OCI-LY3 (cell line): ENCODE measurements around the gene ECM2.
A peak's percentile ranks its signal among the peaks of the same experiment; 100 is the strongest.

Source experiments
- H2AFZ ChIP-seq: fragments of 200-600, 300-600 bp; shearing (Covaris generic); 2 replicates; pipeline ENCODE4 v1.6.0; 2014; ENCODE audit warnings: antibody characterized with exemption, low read depth, low read length
- H3K27ac ChIP-seq: fragments of 200-600, 300-600 bp; sonication (generic); 2 replicates; pipeline ENCODE4 v1.5.1; 2014; ENCODE audit warnings: mild to moderate bottlenecking, low read length, moderate library complexity, mixed read lengths
- H3K27me3 ChIP-seq: fragments of 200-600, 300-600 bp; sonication (generic); 2 replicates; pipeline ENCODE4 v1.6.1; 2014; ENCODE audit warnings: low read depth, low read length, mixed read lengths
- H3K36me3 ChIP-seq: fragments of 200-600, 300-600 bp; sonication (generic); replicated peaks from 2 replicates; pipeline ENCODE3; 2014; ENCODE audit warnings: low read depth, low read length, mixed read lengths
- H3K4me1 ChIP-seq: fragments of 300-600, 200-600 bp; sonication (generic); 2 replicates; pipeline ENCODE4 v1.6.1; 2014; ENCODE audit warnings: low read length, mixed read lengths
- H3K4me2 ChIP-seq: fragments of 200-600, 300-600 bp; sonication (generic); 2 replicates; pipeline ENCODE4 v1.6.1; 2014; ENCODE audit warnings: low read length, mixed read lengths
- H3K4me3 ChIP-seq: fragments of 300-600, 200-600 bp; sonication (generic); 2 replicates; pipeline ENCODE4 v1.5.1; 2014; ENCODE audit warnings: antibody characterized with exemption, mild to moderate bottlenecking, low read length, moderate library complexity
- H3K79me2 ChIP-seq: fragments of 300-600, 200-600 bp; shearing (Covaris generic); 2 replicates; pipeline ENCODE4 v1.6.1; 2014; ENCODE audit warnings: mild to moderate bottlenecking, low read length, mixed read lengths
- H3K9ac ChIP-seq: fragments of 300-600, 200-600 bp; shearing (Covaris generic); 2 replicates; pipeline ENCODE4 v1.6.0; 2014; ENCODE audit warnings: mild to moderate bottlenecking, low read length, moderate library complexity
- H3K9me3 ChIP-seq: fragments of 200-600, 300-600 bp; shearing (Covaris generic); 2 replicates; pipeline ENCODE4 v1.6.1; 2014; ENCODE audit warnings: low read length, mixed read lengths; ENCODE audit not compliant: insufficient read depth
- H4K20me1 ChIP-seq: fragments of 200-600, 300-600 bp; sonication (generic); 2 replicates; pipeline ENCODE4 v1.6.1; 2016; ENCODE audit warnings: low read length, mixed read lengths; ENCODE audit not compliant: insufficient read depth
- CTCF ChIP-seq: fragments of 200-600, 300-600 bp; sonication (generic); IDR thresholded peaks from 2 replicates; pipeline ENCODE4 v1.5.1; 2014; ENCODE audit warnings: antibody characterized with exemption, low read length, low read depth
- EZH2phosphoT487 ChIP-seq: fragments of 200-600 bp; shearing (Covaris generic); IDR thresholded peaks from 2 replicates; pipeline ENCODE4 v1.6.1; 2018; ENCODE audit warnings: antibody characterized with exemption, mixed run types, low read depth

ECM2 gene

DNA sequence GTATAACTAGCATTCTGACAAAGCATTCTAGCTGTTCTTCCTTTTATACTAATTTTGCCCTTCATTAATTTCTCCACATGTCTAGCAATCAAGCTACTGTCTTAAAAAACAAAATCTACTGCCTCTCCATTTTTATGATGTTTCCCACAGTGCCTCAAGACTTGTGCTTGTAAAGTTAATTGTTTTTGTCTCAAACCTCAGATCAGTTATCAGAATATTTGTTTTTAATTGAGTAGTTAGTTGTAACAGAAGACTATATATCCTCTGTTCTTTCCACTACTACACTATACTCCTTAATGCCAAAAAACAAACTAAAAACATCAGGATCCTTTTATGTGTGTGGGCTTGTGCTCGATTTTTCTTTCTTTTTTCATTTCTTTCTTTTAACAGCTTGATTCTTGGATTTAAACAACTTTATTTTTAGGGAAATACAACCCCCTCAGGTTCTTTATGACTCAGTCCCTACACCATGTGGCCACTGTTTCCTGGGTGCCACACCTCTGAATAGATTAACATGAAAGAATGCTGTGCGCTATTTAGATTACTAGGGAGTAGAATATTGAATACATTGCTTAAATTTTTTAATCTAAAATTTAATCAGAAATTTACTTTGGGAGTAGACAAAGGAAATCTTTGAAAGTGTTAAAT is 54.7 kb downstream of the ECM2 start:
- Histone ChIP-seq H3K36me3 (no peaks in the 10 kb centered on the region), H3K4me3 (peak overlapping the region; percentile 37), H3K9me3 (no peaks in the 10 kb centered on the region), H2AFZ (no peak overlapping the region), H3K4me2 (peak overlapping the region; percentile 53), H3K79me2 (no peaks in the 10 kb centered on the region), H3K9ac (no peak overlapping the region), H4K20me1 (no peaks in the 10 kb centered on the region), H3K27ac (peak overlapping the region; percentile 7; the same call in 1 of the 2 replicates), H3K27me3 (no peaks in the 10 kb centered on the region), H3K4me1 (peaks cover 19% of the 10 kb centered on the region)
- TF ChIP-seq EZH2phosphoT487 (no peak), CTCF (no peak)

DNA sequence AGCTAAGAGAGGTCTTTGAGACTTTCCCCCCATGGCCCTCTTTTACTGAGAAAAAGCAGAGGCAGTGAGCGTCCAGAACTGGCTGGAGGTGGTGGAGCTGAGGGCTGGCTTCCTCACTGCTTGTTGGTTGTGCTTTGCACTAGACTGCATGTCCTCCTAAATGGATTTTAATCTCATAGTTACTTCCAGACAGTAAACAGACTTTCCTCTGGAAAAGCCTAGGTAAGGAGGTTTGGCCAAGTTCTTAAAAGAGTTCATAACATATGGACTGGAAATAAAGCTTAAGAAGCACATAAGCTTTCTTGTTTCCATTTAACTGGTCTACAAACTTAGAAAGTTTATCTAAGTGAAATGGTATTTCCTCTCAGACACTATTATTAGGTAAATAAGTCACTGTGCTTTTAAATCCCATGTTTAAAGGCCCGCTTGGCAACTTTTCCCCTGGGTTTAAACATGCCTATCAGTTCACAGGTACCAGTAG is 55.5 kb downstream of the ECM2 start:
- H3K4me3 ChIP-seq = no peak overlapping the region
- no peak overlapping the region for H2AFZ ChIP-seq
- no peaks in the 10 kb centered on the region for H3K36me3 ChIP-seq
- H3K9ac ChIP-seq = no peak overlapping the region
- H3K9me3 ChIP-seq = no peaks in the 10 kb centered on the region
- no peaks in the 10 kb centered on the region for H3K79me2 ChIP-seq
- H3K27me3 ChIP-seq = no peaks in the 10 kb centered on the region
- TF ChIP-seq EZH2phosphoT487 = no peak
- TF ChIP-seq CTCF = no peak
- H3K27ac ChIP-seq = no peak overlapping the region
- H4K20me1 ChIP-seq = no peaks in the 10 kb centered on the region
- H3K4me1 ChIP-seq = peaks cover 19% of the 10 kb centered on the region
- H3K4me2 ChIP-seq = no peak overlapping the region

DNA sequence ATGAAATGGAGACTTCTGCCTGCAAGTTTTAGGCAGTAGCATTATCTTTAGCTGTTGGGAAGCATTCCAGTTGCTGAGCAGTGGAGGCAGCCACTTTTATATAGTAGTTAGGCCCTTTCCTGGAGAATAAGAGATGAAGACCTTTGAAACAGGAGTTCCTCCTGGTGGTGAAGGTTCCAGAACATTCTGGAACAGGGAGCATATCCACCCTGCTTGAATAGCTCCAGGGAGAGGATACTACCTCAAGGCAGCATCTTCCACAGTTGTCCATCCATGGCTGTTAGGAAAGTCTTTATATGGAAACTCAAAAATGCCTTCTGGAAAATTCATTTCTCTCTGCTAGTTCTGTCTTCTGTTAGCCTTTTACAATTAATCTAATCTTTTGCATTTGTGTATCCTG is 56.4 kb downstream of the ECM2 start:
- Histone ChIP-seq H3K9me3 (no peaks in the 10 kb centered on the region), H3K4me2 (no peak overlapping the region), H3K79me2 (no peaks in the 10 kb centered on the region), H3K4me1 (peaks cover 19% of the 10 kb centered on the region), H4K20me1 (no peaks in the 10 kb centered on the region), H3K27ac (no peak overlapping the region), H2AFZ (no peak overlapping the region), H3K9ac (no peak overlapping the region), H3K36me3 (no peaks in the 10 kb centered on the region), H3K27me3 (no peaks in the 10 kb centered on the region), H3K4me3 (no peak overlapping the region)
- TF ChIP-seq EZH2phosphoT487 = no peak
- no peak for TF ChIP-seq CTCF

DNA sequence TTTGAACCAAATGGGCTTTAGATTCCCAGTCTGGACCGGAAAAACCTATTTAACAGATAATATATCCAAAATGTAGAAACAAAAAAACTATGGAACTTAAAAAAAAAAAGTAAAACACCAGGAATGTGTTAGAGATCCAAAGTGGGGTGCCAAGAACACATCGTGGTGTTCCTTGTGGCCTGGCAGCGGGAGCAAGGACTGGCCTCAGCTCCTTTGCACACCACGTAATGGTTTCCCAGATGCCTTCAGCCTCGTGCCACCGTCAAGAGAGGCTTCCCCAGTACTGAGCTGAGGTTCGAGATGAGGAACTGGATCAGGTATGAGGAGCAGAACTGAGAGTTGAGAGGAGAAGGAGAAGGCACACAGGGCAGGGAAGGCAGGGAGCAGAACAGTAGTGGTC is 57.0 kb downstream of the ECM2 start:
- peaks cover 19% of the 10 kb centered on the region for H3K4me1 ChIP-seq
- TF ChIP-seq EZH2phosphoT487 = no peak
- TF ChIP-seq CTCF = no peak
- H3K36me3 ChIP-seq = no peaks in the 10 kb centered on the region
- no peak overlapping the region for H3K27ac ChIP-seq
- no peaks in the 10 kb centered on the region for H3K9me3 ChIP-seq
- no peak overlapping the region for H3K4me3 ChIP-seq
- H3K79me2 ChIP-seq = no peaks in the 10 kb centered on the region
- no peaks in the 10 kb centered on the region for H3K27me3 ChIP-seq
- no peaks in the 10 kb centered on the region for H4K20me1 ChIP-seq
- H3K9ac ChIP-seq = no peak overlapping the region
- no peak overlapping the region for H2AFZ ChIP-seq
- no peak overlapping the region for H3K4me2 ChIP-seq
